Liver (tissue), 9 donors: ENCODE measurements around the gene DHX40. TPM values are rescaled to one million over a fixed set of nuclear protein-coding genes. Genes with fewer than 3 reads are reported as not detected.

ENCODE experiments used
- DNase-seq: peaks from one replicate; pipeline ENCODE4 v3.0.0-alpha.2; 2017; ENCODE audit warnings: low spot score
- H3K27ac ChIP-seq, 2 donors: one replicate each; pipeline ENCODE4 v1.7.0; 2013; ENCODE audit warnings: inconsistent platforms in 2 of 2, low read length in 2 of 2, control low read depth in 1 of 2, low read depth in 1 of 2, mild to moderate bottlenecking in 1 of 2
- H3K27me3 ChIP-seq, 4 donors: one replicate each; pipeline versions ENCODE4 v1.6.1 to v1.7.0; 2013; ENCODE audit warnings: low read length in 3 of 4, inconsistent platforms in 1 of 4, mild to moderate bottlenecking in 1 of 4, moderate library complexity in 1 of 4; ENCODE audit not compliant: control insufficient read depth in 4 of 4, insufficient read depth in 4 of 4
- H3K36me3 ChIP-seq, 4 donors: one replicate each; pipeline versions ENCODE4 v1.6.1 to v1.7.0; 2013; ENCODE audit warnings: low read length in 3 of 4, mild to moderate bottlenecking in 3 of 4, low read depth in 1 of 4, moderate library complexity in 1 of 4; ENCODE audit not compliant: control insufficient read depth in 4 of 4, insufficient read depth in 3 of 4
- H3K4me1 ChIP-seq, 4 donors: one replicate each; pipeline versions ENCODE4 v1.6.1 to v1.7.0; 2013; ENCODE audit warnings: low read length in 3 of 4, mild to moderate bottlenecking in 3 of 4, moderate library complexity in 1 of 4; ENCODE audit not compliant: control insufficient read depth in 4 of 4, insufficient read depth in 4 of 4
- H3K4me3 ChIP-seq, 3 donors: one replicate each; pipeline versions ENCODE4 v1.6.1 to v1.7.0; 2013; ENCODE audit warnings: low read length in 3 of 3, control low read depth in 1 of 3, low read depth in 1 of 3, mild to moderate bottlenecking in 1 of 3
- H3K9ac ChIP-seq, 2 donors: one replicate each; pipeline ENCODE4 v1.7.0; 2013; ENCODE audit warnings: low read length in 2 of 2, mild to moderate bottlenecking in 2 of 2, moderate library complexity in 2 of 2, control low read depth in 1 of 2, low read depth in 1 of 2
- H3K9me3 ChIP-seq, 4 donors: one replicate each; pipeline versions ENCODE4 v1.6.1 to v1.7.0; 2013; ENCODE audit warnings: low read length in 3 of 4; ENCODE audit not compliant: control insufficient read depth in 4 of 4
- ATF3 ChIP-seq: IDR thresholded peaks from 2 replicates; pipeline ENCODE4 v1.6.1; 2016; ENCODE audit warnings: antibody characterized with exemption
- CTCF ChIP-seq: fragments of 150-350 bp; IDR thresholded peaks from 2 replicates; pipeline ENCODE4 v1.5.1; 2017; ENCODE audit warnings: improper control_type of control experiment, low read depth, low read length; ENCODE audit not compliant: missing input control
- EGR1 ChIP-seq, 2 donors: IDR thresholded peaks; 2 replicates each; pipeline ENCODE4 v1.6.1; 2016 to 2018; ENCODE audit warnings: antibody characterized with exemption in 2 of 2, low read depth in 2 of 2
- FOXA1 ChIP-seq: IDR thresholded peaks from 2 replicates; pipeline ENCODE4 v1.6.1; 2016; ENCODE audit warnings: antibody characterized with exemption
- FOXA2 ChIP-seq: IDR thresholded peaks from 2 replicates; pipeline ENCODE4 v1.6.1; 2016; ENCODE audit warnings: antibody characterized with exemption
- GABPA ChIP-seq, 2 donors: IDR thresholded peaks in 1 of 2; conservative IDR thresholded peaks in 1 of 2; 2 replicates each; pipeline ENCODE4 v1.6.1; 2016; ENCODE audit warnings: antibody characterized with exemption in 2 of 2, mild to moderate bottlenecking in 1 of 2, moderate library complexity in 1 of 2
- HNF4A ChIP-seq, 2 donors: conservative IDR thresholded peaks; 2 replicates each; pipeline ENCODE4 v1.6.1; 2016; ENCODE audit warnings: antibody characterized with exemption in 2 of 2, mild to moderate bottlenecking in 2 of 2
- HNF4G ChIP-seq: IDR thresholded peaks from 2 replicates; pipeline ENCODE4 v1.6.1; 2016; ENCODE audit warnings: antibody characterized with exemption
- JUND ChIP-seq, 2 donors: IDR thresholded peaks; 2 replicates each; pipeline ENCODE4 v1.6.1; 2016; ENCODE audit warnings: antibody characterized with exemption in 2 of 2
- MAX ChIP-seq: IDR thresholded peaks from 2 replicates; pipeline ENCODE4 v1.6.1; 2016; ENCODE audit warnings: antibody characterized with exemption
- NR2F2 ChIP-seq: IDR thresholded peaks from 2 replicates; pipeline ENCODE4 v1.6.1; 2016; ENCODE audit warnings: antibody characterized with exemption
- RAD21 ChIP-seq, 2 donors: IDR thresholded peaks; 2 replicates each; pipeline ENCODE4 v1.6.1; 2016; ENCODE audit warnings: antibody characterized with exemption in 2 of 2, mild to moderate bottlenecking in 2 of 2
- REST ChIP-seq: IDR thresholded peaks from 2 replicates; pipeline ENCODE4 v1.6.1; 2016; ENCODE audit warnings: antibody characterized with exemption, mild to moderate bottlenecking
- RXRA ChIP-seq, 2 donors: IDR thresholded peaks; 2 replicates each; pipeline ENCODE4 v1.6.1; 2017 to 2018; ENCODE audit warnings: antibody characterized with exemption in 2 of 2, mild to moderate bottlenecking in 1 of 2
- SP1 ChIP-seq: IDR thresholded peaks from 2 replicates; pipeline ENCODE4 v1.6.1; 2018; ENCODE audit warnings: antibody characterized with exemption, mild to moderate bottlenecking
- TAF1 ChIP-seq: conservative IDR thresholded peaks from 2 replicates; pipeline ENCODE4 v1.6.1; 2016; ENCODE audit warnings: antibody characterized with exemption, mild to moderate bottlenecking
- YY1 ChIP-seq: IDR thresholded peaks from 2 replicates; pipeline ENCODE4 v1.6.1; 2016; ENCODE audit warnings: antibody characterized with exemption, mild to moderate bottlenecking
- ZBTB33 ChIP-seq: IDR thresholded peaks from 2 replicates; pipeline ENCODE4 v1.6.1; 2016; ENCODE audit warnings: antibody characterized with exemption
- WGBS: extraction: QIAGEN DNeasy Blood & Tissue Kit; methylation state at CpG from one replicate; pipeline ENCODE4 v1.1.7; 2013; 5-methylcytosine and 5-hydroxymethylcytosine counted together
- polyA plus RNA-seq, 2 donors: library from polyadenylated mRNA; stranded (reverse) in 1 of 2; unstranded in 1 of 2; fragments of 200-250 nt in 1 of 2; fragments of >200 nt in 1 of 2; fragmentation: Nextera tagmentation in 1 of 2; extraction: Ambion mirVana in 1 of 2; gene quantifications; one replicate each; pipeline versions ENCODE4 v1.2.1 to v1.2.3, GENCODE V29; 2013 to 2015
- total RNA-seq, 2 donors: library from RNA; depleted of rRNA; stranded (reverse); fragments of >200 nt; gene quantifications; one replicate each; pipeline ENCODE4 v1.2.3, GENCODE V29; 2014
- donor health status: healthy.
- donor health status: healthy.
- donor health status: healthy.
- donor health status: healthy.
- donor health status: healthy.

Gene DHX40
- total and polyA plus RNA-seq, 4 donors, result 3.8 to 20.7 (median 11.2) TPM

- TF ChIP-seq MAX (no peak), CTCF (no peak), EGR1 (IDR thresholded peaks at IDR 0.05; ENCODE audit: low read depth in 2 of 2) (no peak), RAD21 (IDR thresholded peaks at IDR 0.05) (no peak), HNF4G (no peak), REST (no peak), SP1 (no peak), YY1 (no peak), ATF3 (no peak), FOXA2 (no peak), FOXA1 (no peak), ZBTB33 (no peak), HNF4A (conservative IDR thresholded peaks at IDR 0.05) (no peak), RXRA (IDR thresholded peaks at IDR 0.05) (no peak), NR2F2 (no peak), JUND (IDR thresholded peaks at IDR 0.05) (no peak), TAF1 (no peak), GABPA (IDR thresholded peaks at IDR 0.05 in 1 of 2, conservative IDR thresholded peaks at IDR 0.05 in 1 of 2) (no peak)
- Histone ChIP-seq H3K9ac (no peak overlapping the region), H3K27ac (no peak overlapping the region), H3K4me1 (no peaks in the 10 kb centered on the region), H3K4me3 (no peak overlapping the region), H3K27me3 (no peaks in the 10 kb centered on the region), H3K9me3 (no peaks in the 10 kb centered on the region), H3K36me3 (peaks cover 8 to 30% (median 18%) of the 10 kb centered on the region in 4 donors)
- 74% methylated on average over 3 of the region's 3 CpGs for WGBS
- DNase-seq, result no peak
Observed at GRCh38 chr17:59607061-59607460, 41.7 kb downstream of the DHX40 start.
